HG02623 (cell line): ENCODE measurements around the gene PBX4.

Experiments
- ATAC-seq: cut with Tn5 transposase; IDR thresholded peaks from one replicate; pipeline ENCODE4 v1.9.1; 2021; ENCODE audit warnings: moderate library complexity; ENCODE audit not compliant: unreplicated experiment

Gene PBX4

GRCh38 chr19:19527674-19528625 is 90.5 kb downstream of the PBX4 start:
- no peak for ATAC-seq

GRCh38 chr19:19527371-19527656 is 91.2 kb downstream of the PBX4 start:
- no peak for ATAC-seq

GRCh38 chr19:19526581-19527370 is 91.7 kb downstream of the PBX4 start:
- no peak for ATAC-seq

- no peak for ATAC-seq
Measured at GRCh38 chr19:19525611-19526380, 92.7 kb downstream of the PBX4 start.

- ATAC-seq, result no peak
Measured at GRCh38 chr19:19524053-19524452, 94.4 kb downstream of the PBX4 start.

- no peak for ATAC-seq
Measured at GRCh38 chr19:19523177-19523576, 95.3 kb downstream of the PBX4 start.

- ATAC-seq, result no peak
Measured at GRCh38 chr19:19520989-19521388, 97.5 kb downstream of the PBX4 start.

GRCh38 chr19:19517235-19517619 is 101.3 kb downstream of the PBX4 start:
- ATAC-seq, result no peak

- ATAC-seq, result peak; percentile 93
Measured at GRCh38 chr19:19515642-19516519, 102.6 kb downstream of the PBX4 start, which contains the start of gene NDUFA13. TSS of gene NDUFA13 (plus strand) at chr19:19516225. CDS start at chr19:19516239, 14 bp downstream.

- ATAC-seq, result no peak
Measured at GRCh38 chr19:19514881-19515641, 103.4 kb downstream of the PBX4 start, which contains the start of gene TSSK6. TSS of gene TSSK6 (minus strand) at chr19:19515548. CDS start at chr19:19515427, 121 bp downstream.

- ATAC-seq, result no peak
Measured at GRCh38 chr19:19514215-19514657, 104.3 kb downstream of the PBX4 start.

GRCh38 chr19:19513682-19514081 is 104.8 kb downstream of the PBX4 start:
- ATAC-seq, result no peak
